Endothelial cell of umbilical vein (primary cell): ENCODE results near the gene NEIL3. TPM values are rescaled to one million over a fixed set of nuclear protein-coding genes. Genes with fewer than 3 reads are reported as not detected.

Source experiments
- BruUV-seq: library from RNA; stranded (reverse); fragments of 400-500 nt; replicated peaks from 2 replicates; lab custom pipeline; 2021; lab: Mats Ljungman, UMichigan
- CTCF ChIA-PET: fragments of 300-600, 350-600 bp; sonication (Branson Sonifier 250); formaldehyde crosslinking; loops from one replicate; lab custom pipeline; 2021; ENCODE audit warnings: antibody characterized with exemption, inconsistent platforms; lab: Charles Lee
- POLR2A ChIA-PET: fragments of 300-600, 350-600 bp; sonication (Branson Sonifier 250); formaldehyde crosslinking; loops from one replicate; lab custom pipeline; 2021; ENCODE audit warnings: antibody characterized with exemption, inconsistent platforms; lab: Charles Lee
- DNase-seq: peaks from one replicate; pipeline ENCODE4 v3.0.0-alpha.2; 2011; ENCODE audit warnings: low read depth, low spot score
- FAIRE-seq: peaks from 2 replicates; lab custom pipeline; 2011; peaks lifted over from hg19 to GRCh38; lab: Jason Lieb, UNC
- H2AFZ ChIP-seq: 2 replicates; pipeline ENCODE4 v1.6.0; 2012; ENCODE audit warnings: low read depth, low read length, control low read depth, inconsistent platforms
- H3K27ac ChIP-seq: 2 replicates; pipeline ENCODE4 v1.5.1; 2011; ENCODE audit warnings: low read depth, mild to moderate bottlenecking, control low read depth, low read length, moderate library complexity; ENCODE audit not compliant: insufficient read depth
- H3K27me3 ChIP-seq, 2 experiments: 2 replicates each; pipeline versions ENCODE4 v1.6.0 to v1.6.1; 2011; ENCODE audit warnings: low read length in 2 of 2, mixed read lengths in 1 of 2; ENCODE audit not compliant: control insufficient read depth in 2 of 2, insufficient read depth in 2 of 2
- H3K36me3 ChIP-seq, 2 experiments: 2 replicates in 1 of 2; 3 replicates in 1 of 2; pipeline ENCODE4 v1.5.1; 2011; ENCODE audit warnings: low read length in 2 of 2, mild to moderate bottlenecking in 1 of 2, moderate library complexity in 1 of 2; ENCODE audit not compliant: control insufficient read depth in 2 of 2, insufficient read depth in 2 of 2; ENCODE audit errors: extremely low read depth in 1 of 2
- H3K4me1 ChIP-seq: 3 replicates; pipeline ENCODE4 v1.5.1; 2011; ENCODE audit warnings: mild to moderate bottlenecking, low read length; ENCODE audit not compliant: control insufficient read depth, insufficient read depth; ENCODE audit errors: extremely low read depth
- H3K4me2 ChIP-seq: 2 replicates; pipeline ENCODE4 v1.6.1; 2011; ENCODE audit warnings: low read length, control low read depth, mixed read lengths; ENCODE audit not compliant: insufficient read depth
- H3K4me3 ChIP-seq, 3 experiments: fragments of 200-600 bp in 1 of 3; sonication (generic), shearing (Covaris generic) in 1 of 3; replicated peaks in 1 of 3; 2 replicates each; pipeline ENCODE4 v1.5.1; 2011 to 2016; ENCODE audit warnings: control low read depth in 3 of 3, low read length in 3 of 3, mild to moderate bottlenecking in 2 of 3, inconsistent platforms in 1 of 3, low read depth in 1 of 3, moderate library complexity in 1 of 3; ENCODE audit not compliant: insufficient read depth in 1 of 3
- H3K79me2 ChIP-seq: 2 replicates; pipeline ENCODE4 v1.6.0; 2012; ENCODE audit warnings: low read length, inconsistent platforms; ENCODE audit not compliant: control insufficient read depth, insufficient read depth
- H3K9ac ChIP-seq: replicated peaks from 2 replicates; pipeline ENCODE3; 2011; ENCODE audit warnings: low read length, control low read depth; ENCODE audit not compliant: insufficient read depth; ENCODE audit errors: extremely low read depth
- H3K9me1 ChIP-seq: replicated peaks from 3 replicates; pipeline ENCODE4 v1.6.0; 2011; ENCODE audit warnings: mild to moderate bottlenecking, low read length; ENCODE audit not compliant: control insufficient read depth, insufficient read depth; ENCODE audit errors: extremely low read depth
- H3K9me3 ChIP-seq: replicated peaks from 2 replicates; pipeline ENCODE4 v1.5.1; 2012; ENCODE audit warnings: low read length, inconsistent platforms; ENCODE audit not compliant: control insufficient read depth, insufficient read depth
- H4K20me1 ChIP-seq: replicated peaks from 2 replicates; pipeline ENCODE3; 2011; ENCODE audit warnings: mild to moderate bottlenecking, low read length; ENCODE audit not compliant: control insufficient read depth, insufficient read depth; ENCODE audit errors: extremely low read depth
- EZH2 ChIP-seq: IDR thresholded peaks from 2 replicates; pipeline ENCODE4 v1.6.1; 2012; ENCODE audit warnings: borderline replicate concordance, low read depth, mild to moderate bottlenecking, moderate library complexity, low read length, inconsistent platforms; ENCODE audit not compliant: severe bottlenecking
- FOS ChIP-seq: IDR thresholded peaks from 2 replicates; pipeline ENCODE4 v1.6.1; 2011; ENCODE audit warnings: mild to moderate bottlenecking, low read length, moderate library complexity, borderline replicate concordance; ENCODE audit not compliant: insufficient read depth
- GATA2 ChIP-seq: IDR thresholded peaks from 2 replicates; pipeline ENCODE4 v1.7.0; 2011; ENCODE audit warnings: low read depth, mild to moderate bottlenecking, moderate library complexity, mixed read lengths, low read length; ENCODE audit not compliant: insufficient read length, insufficient read depth
- JUN ChIP-seq: IDR thresholded peaks from 2 replicates; pipeline ENCODE4 v1.6.1; 2011; ENCODE audit warnings: borderline replicate concordance, low read depth; ENCODE audit not compliant: insufficient read length, insufficient read depth
- MYC ChIP-seq: IDR thresholded peaks from one replicate; pipeline ENCODE4 v1.6.1; 2011; ENCODE audit warnings: mild to moderate bottlenecking, low read depth, low read length
- POLR2A ChIP-seq: IDR thresholded peaks from 2 replicates; pipeline ENCODE4 v1.6.1; 2012; ENCODE audit warnings: low read depth, mild to moderate bottlenecking, control low read depth, low read length
- POLR2AphosphoS5 ChIP-seq: IDR thresholded peaks from 2 replicates; pipeline ENCODE4 v1.6.1; 2012; ENCODE audit warnings: low read depth, mild to moderate bottlenecking, control low read depth, low read length, moderate library complexity; ENCODE audit not compliant: insufficient read depth
- dilution Hi-C: fragments of 300-500 bp; cut with MboI; formaldehyde crosslinking; loops from one replicate; pipeline ENCODE4 v1.15.0; 2019; ENCODE audit warnings: low sequenced_read_pairs; ENCODE audit not compliant: extremely low pct_ligation_motif_present
- intact Hi-C: fragments of 100-400 bp; cut with micrococcal nuclease; formaldehyde crosslinking; loops from one replicate; pipeline ENCODE4 v1.10.0; 2022
- polyA plus RNA-seq, 4 experiments: library from polyadenylated mRNA; depleted of rRNA in 3 of 4; stranded (reverse) in 3 of 4; unstranded in 1 of 4; fragments of >200 nt; gene quantifications; 2 replicates each; pipeline versions ENCODE4 v1.2.1 to v1.2.3, GENCODE V29; 2011 to 2012; ENCODE audit warnings: missing spikeins in 1 of 4
- total RNA-seq: library from RNA; stranded (reverse); gene quantifications from 2 replicates; pipeline ENCODE4 v1.2.3, GENCODE V29; 2021
- TF ChIP-seq, protein P1 (sequence below): IDR thresholded peaks from 2 replicates; pipeline ENCODE4 v1.6.1; 2011; ENCODE audit not compliant: insufficient read depth, insufficient read length
- TF ChIP-seq, protein P2 (sequence below), 2 donors: IDR thresholded peaks; 1 replicate in 1 of 2; 2 replicates in 1 of 2; pipeline ENCODE4 v1.5.1; 2011; ENCODE audit warnings: low read length in 2 of 2, mild to moderate bottlenecking in 2 of 2, moderate library complexity in 2 of 2, control low read depth in 1 of 2, inconsistent platforms in 1 of 2, low read depth in 1 of 2; ENCODE audit not compliant: insufficient read depth in 1 of 2; ENCODE audit errors: extremely low read depth in 1 of 2

Gene NEIL3
- total and polyA plus RNA-seq, 2 donors (not counting 3 experiments of a cell fraction or from before 2014, with no cell fraction given): 3.7 to 6.9 TPM

DNA sequence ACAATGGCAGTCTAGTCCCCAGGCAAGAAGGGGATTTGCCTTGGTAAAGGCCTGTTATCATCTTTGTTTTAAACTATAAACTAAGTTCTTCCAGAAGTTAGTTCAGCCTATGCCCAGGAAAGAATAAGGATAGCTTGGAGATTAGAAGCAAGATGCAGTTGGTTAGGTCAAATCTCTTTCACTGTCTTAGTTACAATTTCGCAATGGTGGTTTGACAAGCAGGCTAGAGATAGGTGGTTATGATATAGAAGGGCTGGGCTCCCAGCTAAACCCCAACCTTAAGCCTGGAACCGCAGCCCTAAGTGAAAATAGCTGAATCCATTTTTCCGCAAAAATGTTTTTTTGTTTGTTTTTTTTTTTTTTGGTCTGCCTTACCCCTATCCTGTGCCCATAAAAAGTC, 41.8 kb upstream of the NEIL3 start:
- no TSS peak for BruUV-seq
- CTCF ChIA-PET: interaction anchor here (1.2 kb wide), 1 partner anchor 18 kb away, joined by 3 read pairs; no protein-coding TSS in a partner anchor
- Histone ChIP-seq H3K4me3 (no peak overlapping the region), H3K36me3 (no peaks in the 10 kb centered on the region), H3K9ac (no peak overlapping the region), H4K20me1 (no peaks in the 10 kb centered on the region), H3K27ac (no peak overlapping the region), H3K27me3 (no peaks in the 10 kb centered on the region), H3K79me2 (no peaks in the 10 kb centered on the region), H3K9me3 (no peaks in the 10 kb centered on the region), H3K4me2 (no peak overlapping the region), H3K9me1 (no peaks in the 10 kb centered on the region), H3K4me1 (no peaks in the 10 kb centered on the region), H2AFZ (no peak overlapping the region)
- no peak for DNase-seq
- POLR2A ChIA-PET: no interaction called here
- dilution Hi-C loops: loop anchor here (25.0 kb wide), 1 partner anchor 394 kb away; no protein-coding TSS in a partner anchor
- TF ChIP-seq, protein P1, sequence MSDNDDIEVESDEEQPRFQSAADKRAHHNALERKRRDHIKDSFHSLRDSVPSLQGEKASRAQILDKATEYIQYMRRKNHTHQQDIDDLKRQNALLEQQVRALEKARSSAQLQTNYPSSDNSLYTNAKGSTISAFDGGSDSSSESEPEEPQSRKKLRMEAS: no peak
- TF ChIP-seq, protein P2, sequence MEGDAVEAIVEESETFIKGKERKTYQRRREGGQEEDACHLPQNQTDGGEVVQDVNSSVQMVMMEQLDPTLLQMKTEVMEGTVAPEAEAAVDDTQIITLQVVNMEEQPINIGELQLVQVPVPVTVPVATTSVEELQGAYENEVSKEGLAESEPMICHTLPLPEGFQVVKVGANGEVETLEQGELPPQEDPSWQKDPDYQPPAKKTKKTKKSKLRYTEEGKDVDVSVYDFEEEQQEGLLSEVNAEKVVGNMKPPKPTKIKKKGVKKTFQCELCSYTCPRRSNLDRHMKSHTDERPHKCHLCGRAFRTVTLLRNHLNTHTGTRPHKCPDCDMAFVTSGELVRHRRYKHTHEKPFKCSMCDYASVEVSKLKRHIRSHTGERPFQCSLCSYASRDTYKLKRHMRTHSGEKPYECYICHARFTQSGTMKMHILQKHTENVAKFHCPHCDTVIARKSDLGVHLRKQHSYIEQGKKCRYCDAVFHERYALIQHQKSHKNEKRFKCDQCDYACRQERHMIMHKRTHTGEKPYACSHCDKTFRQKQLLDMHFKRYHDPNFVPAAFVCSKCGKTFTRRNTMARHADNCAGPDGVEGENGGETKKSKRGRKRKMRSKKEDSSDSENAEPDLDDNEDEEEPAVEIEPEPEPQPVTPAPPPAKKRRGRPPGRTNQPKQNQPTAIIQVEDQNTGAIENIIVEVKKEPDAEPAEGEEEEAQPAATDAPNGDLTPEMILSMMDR (IDR thresholded peaks at IDR 0.05; ENCODE audit: extremely low read depth in 1 of 2, insufficient read depth in 1 of 2, low read depth in 1 of 2, low read length in 2 of 2): no peak
- no peak for TF ChIP-seq EZH2
- no peak for TF ChIP-seq MYC
- TF ChIP-seq FOS: no peak
- no peak for TF ChIP-seq JUN
- TF ChIP-seq POLR2A: no peak
- no peak for TF ChIP-seq GATA2
- no peak for TF ChIP-seq POLR2AphosphoS5
- FAIRE-seq: no peak
- intact Hi-C loops: no loop called here
